Amniotic epithelial cell (primary cell): Measurements from ENCODE around the gene KRT16.
A peak's percentile ranks its signal among the peaks of the same experiment; 100 is the strongest.
"Not testable (repeated sequence)": the region's sequence is repeated elsewhere in the genome, so short reads cannot be mapped to it uniquely, and the experiment has no call there.

ENCODE experiments used
- DNase-seq: peaks from one replicate; pipeline ENCODE4 v3.0.0-alpha.2; 2010; ENCODE audit warnings: low read depth

KRT16 gene

DNA sequence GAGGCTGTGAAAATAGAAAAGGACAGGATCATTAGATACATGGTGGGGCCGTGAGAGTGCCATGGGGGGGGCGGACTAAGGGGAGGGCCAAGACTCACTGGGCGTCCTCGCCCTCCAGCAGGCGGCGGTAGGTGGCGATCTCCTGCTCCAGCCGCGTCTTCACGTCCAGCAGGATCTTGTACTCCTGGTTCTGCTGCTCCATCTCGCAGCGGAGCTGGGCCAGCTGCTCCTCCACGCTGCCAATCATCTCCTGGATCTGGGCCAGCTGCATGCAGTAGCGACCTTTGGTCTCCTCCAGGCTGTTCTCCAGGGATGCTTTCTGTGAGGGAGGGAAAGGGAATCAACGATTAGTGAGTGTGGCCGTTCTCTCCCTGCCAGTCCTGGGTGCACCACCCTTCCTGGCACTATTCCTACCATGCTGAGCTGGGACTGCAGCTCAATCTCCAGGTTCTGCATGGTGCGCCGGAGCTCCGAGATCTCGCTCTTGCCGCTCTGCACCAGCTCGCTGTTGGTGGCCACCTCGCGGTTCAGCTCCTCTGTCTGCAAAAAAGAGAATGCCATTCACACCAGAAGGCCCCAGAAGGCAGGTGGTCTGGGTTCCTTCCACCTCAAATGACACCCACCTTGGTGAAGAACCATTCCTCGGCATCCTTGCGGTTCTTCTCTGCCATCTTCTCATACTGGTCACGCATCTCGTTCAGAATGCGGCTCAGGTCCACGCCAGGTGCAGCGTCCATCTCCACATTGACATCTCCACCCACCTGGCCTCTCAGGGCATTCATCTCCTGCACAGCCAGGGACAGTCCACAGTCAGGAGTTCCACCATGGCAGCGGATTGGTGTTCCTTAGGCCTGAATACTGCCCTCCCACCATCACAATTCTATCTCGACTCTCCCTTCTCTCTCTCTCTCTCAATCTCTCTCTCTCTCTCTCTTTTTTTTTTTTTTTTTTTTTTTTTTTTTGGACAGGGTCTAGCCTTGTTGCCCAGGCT is 29.1 kb downstream of the KRT16 start:
- DNase-seq = no peak

DNA sequence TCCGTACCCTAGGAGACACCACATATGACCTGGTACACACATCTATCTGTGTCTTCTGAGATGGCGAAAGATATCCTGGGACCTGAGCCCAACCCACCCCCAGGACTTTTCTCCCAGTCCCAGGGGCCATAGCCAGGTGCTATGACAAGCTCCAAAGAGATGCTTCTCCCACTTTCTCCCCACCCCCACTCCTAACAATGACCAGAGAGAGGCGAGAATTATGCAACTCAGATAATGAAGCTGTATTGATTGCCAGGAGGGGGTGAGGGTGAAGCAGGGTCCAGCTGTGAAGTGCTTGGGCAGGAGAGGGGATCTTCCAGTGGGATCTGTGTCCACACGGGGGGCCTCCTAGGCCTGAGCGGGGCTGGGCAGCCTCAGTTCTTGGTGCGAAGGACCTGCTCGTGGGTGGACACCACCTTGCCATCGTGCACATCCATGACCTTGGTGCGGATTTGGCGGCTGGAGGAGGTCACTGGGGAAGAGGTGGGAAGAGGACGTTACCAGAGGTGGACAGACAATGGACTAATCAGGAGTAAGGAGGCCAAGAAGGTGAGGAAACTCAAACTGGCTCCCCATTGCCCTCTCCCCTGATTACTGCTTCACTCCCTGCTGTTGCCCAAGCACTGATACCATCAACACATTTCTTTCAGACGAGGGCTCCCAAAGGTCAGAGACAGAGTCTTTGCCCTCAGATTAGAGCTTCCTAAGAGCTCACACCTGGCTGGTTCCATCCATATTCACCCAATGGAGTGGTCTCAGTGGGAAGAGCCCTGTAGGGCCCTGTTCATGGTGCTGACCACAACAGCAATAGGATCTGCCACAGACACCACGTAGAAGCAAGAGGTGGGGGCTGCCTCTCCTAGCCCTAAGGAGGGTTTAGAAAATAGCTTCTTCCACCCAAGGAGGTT is 30.3 kb downstream of the KRT16 start:
- not testable (repeated sequence) for DNase-seq

DNA sequence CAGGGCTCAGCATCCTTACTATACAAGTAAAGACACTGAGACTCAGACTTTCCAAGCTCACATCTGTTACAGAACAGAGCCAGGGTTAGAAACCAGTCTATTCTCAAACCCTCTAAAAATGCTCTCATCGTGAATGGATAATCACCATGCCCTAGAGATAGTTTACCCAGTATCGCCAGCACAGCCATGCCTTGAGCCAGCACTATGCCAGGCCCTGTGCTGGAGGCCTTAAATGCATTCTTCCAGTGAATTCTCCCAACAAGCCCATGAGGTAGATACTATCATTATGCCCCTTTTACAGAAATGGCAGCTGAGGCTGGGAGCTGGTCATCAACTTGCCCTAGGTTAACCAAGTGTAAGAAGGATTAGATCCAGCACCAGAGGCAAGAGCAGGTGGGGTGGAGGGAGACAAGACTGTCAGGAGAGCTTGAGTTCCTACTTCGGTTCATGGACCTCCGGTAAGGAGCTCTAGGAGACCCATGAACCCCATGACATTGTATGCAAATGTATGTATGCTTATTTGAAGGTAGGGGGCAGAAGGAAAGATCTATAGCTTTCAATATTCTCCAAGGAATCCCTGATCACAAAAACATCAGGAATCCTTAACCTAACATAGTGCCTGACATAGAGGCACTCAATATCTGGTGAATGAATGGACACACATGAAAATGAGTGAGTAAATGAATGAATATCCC is 31.1 kb downstream of the KRT16 start:
- no peak for DNase-seq

DNA sequence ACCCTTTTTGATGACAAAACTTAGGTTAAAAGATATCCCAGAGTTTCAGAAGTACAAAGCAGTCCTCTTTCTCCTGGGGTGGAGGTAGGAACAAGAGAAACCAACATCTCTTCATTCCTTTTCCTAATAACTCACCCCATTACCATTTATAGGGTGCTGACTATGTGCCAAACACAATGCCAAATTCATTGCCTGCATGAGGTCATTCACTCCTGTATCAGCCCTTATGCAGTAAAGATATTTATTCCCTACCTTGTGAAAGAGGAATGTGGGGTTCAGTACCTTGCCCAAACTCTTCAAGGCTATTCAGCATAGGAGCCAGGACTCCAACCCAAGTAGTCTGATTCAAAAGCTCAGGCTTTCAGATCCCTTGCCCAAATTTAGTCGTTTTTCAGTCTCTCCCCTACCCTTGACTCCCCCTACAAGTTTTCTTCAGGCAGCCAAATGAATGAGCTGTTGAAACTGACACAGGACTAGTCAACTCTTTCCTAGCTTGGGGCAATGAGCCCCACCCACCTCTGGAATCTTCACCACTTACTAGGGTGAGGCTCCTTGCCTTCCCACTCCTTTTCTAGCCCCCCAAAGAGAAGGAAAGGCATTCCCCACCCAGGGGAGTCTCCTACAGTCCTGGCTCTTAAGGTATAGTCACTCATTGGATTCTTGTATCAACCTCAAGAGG is 31.7 kb downstream of the KRT16 start:
- no peak for DNase-seq

DNA sequence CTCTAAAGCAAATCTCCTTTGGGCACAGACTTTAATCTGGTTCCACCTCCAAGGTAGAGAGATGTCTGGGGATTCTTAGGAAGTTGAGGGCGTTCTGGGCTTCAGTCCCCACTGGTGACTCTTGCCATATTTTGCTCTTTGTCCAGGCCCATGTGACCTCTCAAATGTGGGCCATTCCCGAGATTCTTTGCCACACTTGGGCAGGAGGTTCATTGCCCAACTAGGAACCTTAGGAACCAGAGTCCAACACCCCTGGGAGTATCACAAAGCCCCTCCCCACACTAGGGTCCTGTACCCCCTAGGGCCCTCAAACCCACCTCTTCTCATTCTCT is 32.4 kb downstream of the KRT16 start:
- no peak for DNase-seq

DNA sequence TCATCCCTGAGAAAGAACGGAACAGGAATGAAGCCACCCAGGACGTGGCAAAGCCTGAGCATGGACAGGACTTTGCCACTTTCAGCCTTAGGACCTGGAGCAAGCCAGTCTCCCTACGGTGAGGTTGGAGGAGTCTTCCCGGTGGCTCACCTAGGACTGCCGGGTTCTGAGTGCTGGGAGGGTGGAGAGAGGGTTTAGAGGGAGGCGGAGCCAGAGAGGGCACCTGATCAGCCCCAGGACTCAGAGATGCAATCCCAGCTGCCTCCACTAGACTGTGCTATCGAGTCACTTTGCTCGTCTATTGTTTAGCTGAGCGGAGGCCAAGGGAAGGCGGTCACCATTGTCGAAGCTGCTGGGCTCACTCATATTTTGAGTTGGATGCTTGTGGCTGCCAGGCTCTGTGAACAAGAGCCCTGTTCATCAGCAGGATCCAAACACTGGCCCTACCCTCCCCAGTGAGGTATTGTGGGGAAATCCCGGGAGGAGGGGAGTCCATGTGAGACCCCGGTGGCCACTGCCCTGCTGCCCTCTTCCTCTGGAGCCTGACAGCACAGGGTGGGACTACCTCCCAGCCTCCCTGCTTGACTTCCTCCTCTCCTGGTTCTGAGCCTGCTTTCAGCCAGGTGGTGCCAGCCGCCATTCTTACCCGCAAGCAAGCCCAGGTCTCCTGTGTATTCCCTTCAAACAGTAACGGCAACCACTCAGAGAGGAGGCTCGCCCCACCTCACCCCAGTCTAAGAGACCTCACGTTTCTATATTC is 32.9 kb downstream of the KRT16 start:
- DNase-seq = peak; percentile 72

DNA sequence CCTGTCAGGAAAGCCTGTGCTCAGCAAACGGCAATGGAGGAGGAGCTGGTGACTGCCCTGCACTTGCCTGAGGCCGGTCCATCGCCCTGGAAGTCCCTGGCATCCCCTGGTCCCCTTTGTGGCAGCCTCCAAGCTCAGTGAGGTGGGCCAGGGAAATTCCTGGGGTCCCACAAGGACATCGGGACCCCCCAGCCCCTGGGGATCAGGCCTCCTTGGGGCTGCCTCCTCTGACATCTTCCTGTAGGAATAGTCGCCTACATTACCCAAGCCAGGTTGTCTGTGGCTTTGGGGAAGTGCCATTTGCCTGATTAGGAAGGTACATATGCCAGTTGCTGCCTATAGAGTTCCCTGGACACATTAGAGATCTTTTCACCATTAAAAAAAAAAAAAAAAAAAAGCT is 33.6 kb downstream of the KRT16 start:
- no peak for DNase-seq

DNA sequence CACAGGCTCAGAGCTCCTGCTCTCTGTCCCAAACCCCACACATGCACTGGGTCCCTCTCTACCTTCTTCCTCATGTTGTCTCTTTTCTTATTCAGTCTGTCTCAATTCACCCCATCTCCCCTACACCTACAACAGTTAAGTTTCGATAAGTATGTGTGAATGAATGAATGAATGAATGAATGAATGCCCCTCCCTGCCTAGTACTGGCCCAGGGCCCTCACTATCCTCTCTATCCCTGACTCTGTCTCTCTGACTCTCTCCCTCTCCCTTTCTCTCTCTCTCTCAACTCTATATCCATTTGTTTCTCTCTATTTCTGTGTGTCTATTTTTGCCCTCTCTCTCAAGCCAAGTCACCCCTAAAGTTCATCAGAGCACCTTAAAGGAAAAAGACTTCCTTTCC is 34.0 kb downstream of the KRT16 start:
- no peak for DNase-seq

DNA sequence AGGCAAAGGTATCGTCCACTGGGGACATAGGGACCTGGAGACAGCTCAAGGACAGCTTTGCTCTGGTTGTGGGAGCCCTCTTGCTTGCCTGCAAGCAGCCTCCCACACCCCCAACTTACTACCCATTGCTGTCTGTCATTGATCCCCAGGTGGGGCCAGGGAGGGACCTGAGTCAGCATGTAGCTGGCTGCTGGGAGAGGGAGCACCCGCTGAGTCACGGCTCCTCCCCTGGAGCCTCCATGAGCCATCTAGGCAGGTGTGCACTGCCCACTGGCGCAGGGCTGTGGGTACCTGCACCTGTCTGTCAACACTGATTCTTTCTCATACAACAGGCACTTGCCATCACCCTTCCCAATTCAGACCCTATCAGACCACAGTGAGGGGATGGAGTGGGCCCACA is 35.8 kb downstream of the KRT16 start:
- DNase-seq = not testable (repeated sequence)

DNA sequence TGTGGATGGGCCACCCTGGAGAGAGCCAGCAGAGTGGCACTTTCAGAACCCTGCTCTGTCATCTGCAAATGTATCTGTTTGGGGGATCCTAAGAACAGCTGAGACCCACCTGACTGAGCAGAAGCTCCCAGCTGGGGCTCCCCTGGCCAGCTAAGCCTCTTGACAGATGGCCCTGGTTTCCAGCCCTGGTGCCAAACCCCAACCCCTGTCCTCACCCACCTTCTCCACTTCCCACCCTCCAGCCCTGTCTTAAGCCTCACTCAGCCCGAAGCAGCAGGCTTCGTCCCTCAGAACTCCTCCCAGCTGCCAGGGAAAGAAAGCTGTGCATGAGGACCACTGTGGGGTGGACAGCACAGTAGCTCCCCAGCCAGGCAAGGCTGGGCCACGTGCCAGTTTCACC is 37.2 kb downstream of the KRT16 start:
- no peak for DNase-seq

DNA sequence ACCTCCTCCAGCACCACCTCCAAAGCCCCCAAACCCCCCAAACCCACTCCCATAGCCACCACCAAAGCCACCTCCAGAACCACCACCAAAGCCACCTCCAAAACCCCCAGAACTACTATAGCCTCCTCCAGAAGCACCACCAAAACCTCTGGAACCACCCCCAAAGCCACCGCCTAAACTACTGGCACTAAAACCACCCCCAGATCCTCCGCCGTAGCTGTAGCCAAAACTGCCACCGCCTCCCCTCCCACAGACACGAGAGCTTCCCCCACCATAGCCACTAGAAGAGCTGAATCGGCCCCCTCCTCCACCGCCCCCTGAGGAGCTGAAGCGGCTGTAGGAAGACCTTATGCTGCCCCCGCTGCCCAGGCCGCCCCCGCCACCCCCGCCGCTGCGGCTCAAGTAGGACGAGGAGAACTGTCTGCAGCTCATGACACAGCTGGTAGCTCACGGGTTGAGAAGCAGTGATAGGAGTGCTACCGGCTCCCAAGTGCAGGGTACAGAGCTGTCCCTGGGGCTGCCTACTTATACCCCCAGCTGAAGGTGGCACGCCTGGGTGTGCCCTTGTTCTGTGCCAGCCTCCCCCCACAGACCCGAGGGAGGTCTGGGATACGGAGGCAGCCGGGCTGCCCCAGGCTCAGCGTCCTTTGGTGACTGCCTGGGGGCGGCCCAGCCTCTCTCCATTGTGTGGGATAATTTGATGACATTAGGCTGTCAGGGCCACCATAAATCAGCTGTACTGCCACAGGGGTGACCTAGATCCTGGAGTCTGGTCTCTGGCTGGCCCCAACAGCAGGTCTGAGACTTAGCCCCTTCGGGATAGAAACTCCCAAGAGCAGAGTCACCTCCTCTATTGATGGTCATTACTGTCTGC is 40.8 kb downstream of the KRT16 start, which contains the start of gene KRT9:
Gene KRT9 (minus strand): TSS at position 499 of the 874 bp plus-strand sequence. CDS start 67 bp downstream, at position 432.
- no peak for DNase-seq

DNA sequence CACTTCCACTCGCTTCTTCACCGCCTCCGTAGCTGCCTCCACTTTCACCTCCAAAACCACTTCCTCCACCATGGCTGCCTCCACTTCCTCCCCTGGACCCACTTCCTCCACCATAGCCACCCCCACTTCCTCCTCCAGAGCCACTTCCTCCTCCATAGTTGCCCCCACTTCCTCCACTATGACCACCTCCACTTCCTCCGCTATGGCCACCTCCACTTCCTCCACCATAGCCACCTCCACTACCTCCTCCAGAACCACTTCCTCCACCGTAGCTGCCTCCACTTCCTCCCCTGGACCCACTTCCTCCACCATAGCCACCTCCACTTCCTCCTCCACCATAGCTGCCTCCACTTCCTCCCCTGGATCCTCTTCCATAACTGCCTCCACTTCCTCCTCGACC is 45.2 kb downstream of the KRT16 start:
- no peak for DNase-seq

DNA sequence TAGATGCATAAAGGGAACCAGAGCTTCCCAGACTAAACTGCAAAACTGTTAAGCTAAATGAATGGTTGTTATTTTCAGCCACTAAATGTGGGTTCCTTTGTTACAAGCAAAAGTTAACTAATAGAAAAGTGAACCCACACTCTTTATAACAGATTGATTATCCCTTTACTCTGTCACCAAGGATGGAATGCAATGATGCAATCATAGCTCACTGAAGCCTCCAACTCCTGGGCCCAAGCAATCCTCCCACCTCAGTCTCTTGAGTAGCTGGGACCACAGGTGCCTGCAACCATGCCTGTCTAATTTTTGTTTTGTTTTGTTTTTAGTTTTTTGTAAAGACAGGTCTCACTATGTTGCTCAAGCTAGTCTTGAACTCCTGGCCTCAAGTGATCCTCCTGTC is 47.2 kb downstream of the KRT16 start:
- DNase-seq = no peak

DNA sequence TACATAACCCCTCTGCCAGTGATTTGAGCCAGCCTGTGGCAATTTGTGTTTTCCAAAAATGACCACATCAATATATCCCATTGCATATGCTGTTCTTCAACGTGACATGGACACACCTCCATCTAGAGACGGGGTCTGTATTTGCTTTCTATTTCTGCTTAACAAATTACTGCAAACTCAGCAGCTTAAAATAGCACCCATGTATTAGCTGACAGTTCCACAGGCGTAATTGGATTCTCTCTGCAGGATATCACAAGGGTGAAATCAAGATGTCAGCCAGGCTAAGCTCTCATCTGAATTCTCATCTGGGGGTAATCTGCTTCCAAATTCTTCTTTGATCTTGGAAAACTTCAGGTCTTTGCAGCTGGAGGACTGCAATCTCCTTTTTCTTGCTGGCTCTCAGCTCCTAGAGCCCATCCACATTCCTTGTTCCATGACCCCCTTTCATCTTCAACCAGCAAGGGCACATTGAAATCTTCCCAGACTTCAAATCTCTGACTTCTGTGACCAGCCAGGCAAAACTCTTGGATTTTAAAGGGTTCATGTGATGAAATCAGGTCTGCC is 48.9 kb downstream of the KRT16 start:
- DNase-seq = no peak

DNA sequence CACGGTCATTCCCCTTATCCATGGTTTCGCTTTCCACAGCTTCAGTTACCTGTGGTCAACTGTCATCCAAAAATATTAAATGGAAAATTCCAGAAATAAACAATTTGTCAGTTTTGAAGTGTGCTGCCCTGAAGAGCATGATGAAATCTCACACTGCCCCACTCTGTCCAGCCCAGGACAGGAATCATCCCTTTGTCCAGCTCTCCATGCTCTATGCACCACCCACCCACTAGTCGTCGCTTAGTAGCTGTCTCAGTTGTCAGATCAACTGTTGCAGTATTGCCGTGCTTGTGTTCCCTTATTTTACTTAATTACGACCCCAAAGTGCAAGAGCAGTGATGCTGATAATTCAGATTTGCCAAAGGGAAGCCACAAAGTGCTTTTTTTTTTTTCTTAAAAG is 51.0 kb downstream of the KRT16 start:
- DNase-seq = no peak
